B cell (primary cell): Measurements from ENCODE around the gene TM9SF4. TPM values are rescaled to one million over a fixed set of nuclear protein-coding genes. Genes with fewer than 3 reads are reported as not detected.
A peak's percentile ranks its signal among the peaks of the same experiment; 100 is the strongest.

Source experiments
- ATAC-seq: fragments of 200-7000 bp; cut with Tn5 transposase; one replicate; pipeline ENCODE4 v1.10.0; 2021; ENCODE audit warnings: low read depth, mild to moderate bottlenecking, moderate number of reproducible peaks, moderate library complexity
- CTCF ChIA-PET: fragments of 350-600 bp; sonication (Branson Sonifier 250); formaldehyde crosslinking; loops from one replicate; lab custom pipeline; 2021; ENCODE audit warnings: antibody characterized with exemption, inconsistent platforms; lab: Charles Lee
- POLR2A ChIA-PET: fragments of 350-600 bp; sonication (Branson Sonifier 250); formaldehyde crosslinking; loops from one replicate; lab custom pipeline; 2021; ENCODE audit warnings: antibody characterized with exemption; lab: Charles Lee
- DNase-seq: peaks from one replicate; pipeline ENCODE4 v3.0.0; 2013
- H2AFZ ChIP-seq: 2 replicates; pipeline ENCODE4 v1.6.1; 2012; ENCODE audit warnings: mild to moderate bottlenecking, low read depth, low read length; ENCODE audit not compliant: insufficient read depth, poor library complexity, severe bottlenecking
- H3K27ac ChIP-seq, 2 donors: 1 replicate in 1 of 2; 2 replicates in 1 of 2; pipeline ENCODE4 v1.5.1; 2012 to 2013; ENCODE audit warnings: low read length in 2 of 2, mild to moderate bottlenecking in 2 of 2, moderate library complexity in 1 of 2
- H3K27me3 ChIP-seq, 4 experiments: fragments of 200-600 bp in 1 of 4; sonication (generic) in 1 of 4; replicated peaks in 1 of 4; 1 replicate in 2 of 4; 2 replicates in 2 of 4; pipeline versions ENCODE4 v1.6.1 to v1.7.0; 2013 to 2016; ENCODE audit warnings: low read length in 3 of 4, mild to moderate bottlenecking in 2 of 4, mixed read lengths in 1 of 4, moderate library complexity in 1 of 4; ENCODE audit not compliant: insufficient read depth in 4 of 4, control insufficient read depth in 3 of 4; ENCODE audit errors: control extremely low read depth in 1 of 4
- H3K36me3 ChIP-seq, 2 experiments: replicated peaks in 1 of 2; 1 replicate in 1 of 2; 2 replicates in 1 of 2; pipeline versions ENCODE4 v1.6.1 to v1.7.1; 2013; ENCODE audit warnings: low read length in 1 of 2; ENCODE audit not compliant: insufficient read depth in 2 of 2, control insufficient read depth in 1 of 2; ENCODE audit errors: control extremely low read depth in 1 of 2, extremely low read depth in 1 of 2
- H3K4me1 ChIP-seq, 2 donors: fragments of 200-600 bp in 1 of 2; sonication (generic) in 1 of 2; 1 replicate in 1 of 2; 2 replicates in 1 of 2; pipeline versions ENCODE4 v1.5.1 to v1.6.1; 2013 to 2017; ENCODE audit warnings: low read length in 2 of 2; ENCODE audit not compliant: control insufficient read depth in 2 of 2, insufficient read depth in 2 of 2
- H3K4me2 ChIP-seq: replicated peaks from 2 replicates; pipeline ENCODE3; 2012; ENCODE audit warnings: mild to moderate bottlenecking, low read depth, low read length; ENCODE audit not compliant: poor library complexity, severe bottlenecking
- H3K4me3 ChIP-seq, 5 experiments: fragments of 200-600 bp in 1 of 5; sonication (generic) in 1 of 5; 1 replicate in 3 of 5; 2 replicates in 2 of 5; pipeline versions ENCODE4 v1.5.1 to v1.7.0; 2011 to 2016; ENCODE audit warnings: low read length in 4 of 5, mild to moderate bottlenecking in 4 of 5, low read depth in 2 of 5, control low read depth in 1 of 5, moderate library complexity in 1 of 5; ENCODE audit not compliant: insufficient read depth in 1 of 5; ENCODE audit errors: control extremely low read depth in 1 of 5, extremely low read depth in 1 of 5
- H3K79me2 ChIP-seq: fragments of 200-600 bp; sonication (generic); one replicate; pipeline ENCODE4 v1.6.0; 2016; ENCODE audit warnings: low read length; ENCODE audit not compliant: control insufficient read depth, insufficient read depth
- H3K9ac ChIP-seq: fragments of 200-600 bp; sonication (generic); 2 replicates; pipeline ENCODE4 v1.6.1; 2017; ENCODE audit warnings: mild to moderate bottlenecking, low read length, moderate library complexity
- H3K9me3 ChIP-seq, 3 donors: one replicate each; pipeline versions ENCODE4 v1.6.1 to v1.7.1; 2013; ENCODE audit warnings: low read length in 2 of 3; ENCODE audit not compliant: control insufficient read depth in 2 of 3, insufficient read depth in 1 of 3; ENCODE audit errors: control extremely low read depth in 1 of 3
- H4K20me1 ChIP-seq: 2 replicates; pipeline ENCODE4 v1.6.0; 2012; ENCODE audit warnings: mild to moderate bottlenecking, low read length; ENCODE audit not compliant: insufficient read depth, control insufficient read depth, poor library complexity, severe bottlenecking
- H3K27ac Mint-ChIP-seq: one replicate; pipeline ENCODE4 v1.8.0; 2021; ENCODE audit warnings: mixed read lengths
- H3K27me3 Mint-ChIP-seq: one replicate; pipeline ENCODE4 v1.8.0; 2021; ENCODE audit warnings: mixed read lengths
- H3K4me1 Mint-ChIP-seq: one replicate; pipeline ENCODE4 v1.8.0; 2021; ENCODE audit warnings: mixed read lengths
- H3K4me3 Mint-ChIP-seq: one replicate; pipeline ENCODE4 v1.8.0; 2021; ENCODE audit warnings: mixed read lengths
- H3K9me3 Mint-ChIP-seq: one replicate; pipeline ENCODE4 v1.8.0; 2022; ENCODE audit warnings: mixed read lengths; ENCODE audit not compliant: insufficient read depth
- EZH2 ChIP-seq: IDR thresholded peaks from 2 replicates; pipeline ENCODE4 v1.6.1; 2012; ENCODE audit warnings: borderline replicate concordance, low read depth, mild to moderate bottlenecking, moderate library complexity, low read length; ENCODE audit not compliant: insufficient read depth, poor library complexity, severe bottlenecking
- WGBS: methylation state at CpG from one replicate; pipeline ENCODE4 v1.1.5; 2013; ENCODE audit warnings: missing lambda C conversion rate; ENCODE audit not compliant: insufficient coverage; 5-methylcytosine and 5-hydroxymethylcytosine counted together
- intact Hi-C: fragments of 100-400 bp; cut with micrococcal nuclease; formaldehyde crosslinking; loops from one replicate; pipeline ENCODE4 v1.10.0; 2022
- polyA plus RNA-seq: library from polyadenylated mRNA; depleted of rRNA; stranded (reverse); fragments of >200 nt; gene quantifications from 2 replicates; pipeline ENCODE4 v1.2.3, GENCODE V29; 2012
- total RNA-seq, 2 donors: library from RNA; stranded (reverse); fragments of 120-200 nt in 1 of 2; gene quantifications; 1 replicate in 1 of 2; 2 replicates in 1 of 2; pipeline versions ENCODE4 v1.2.3 to v1.2.4, GENCODE V29; 2013 to 2022
- TF ChIP-seq, protein P1 (sequence below): fragments of 200-600 bp; IDR thresholded peaks from one replicate; pipeline ENCODE4 v1.8.0; 2022; ENCODE audit warnings: antibody characterized with exemption, mild to moderate bottlenecking

TM9SF4 gene
- total and polyA plus RNA-seq, 2 donors (not counting 1 experiment from before 2014, with no cell fraction given) = 23.5 to 53.8 TPM

DNA sequence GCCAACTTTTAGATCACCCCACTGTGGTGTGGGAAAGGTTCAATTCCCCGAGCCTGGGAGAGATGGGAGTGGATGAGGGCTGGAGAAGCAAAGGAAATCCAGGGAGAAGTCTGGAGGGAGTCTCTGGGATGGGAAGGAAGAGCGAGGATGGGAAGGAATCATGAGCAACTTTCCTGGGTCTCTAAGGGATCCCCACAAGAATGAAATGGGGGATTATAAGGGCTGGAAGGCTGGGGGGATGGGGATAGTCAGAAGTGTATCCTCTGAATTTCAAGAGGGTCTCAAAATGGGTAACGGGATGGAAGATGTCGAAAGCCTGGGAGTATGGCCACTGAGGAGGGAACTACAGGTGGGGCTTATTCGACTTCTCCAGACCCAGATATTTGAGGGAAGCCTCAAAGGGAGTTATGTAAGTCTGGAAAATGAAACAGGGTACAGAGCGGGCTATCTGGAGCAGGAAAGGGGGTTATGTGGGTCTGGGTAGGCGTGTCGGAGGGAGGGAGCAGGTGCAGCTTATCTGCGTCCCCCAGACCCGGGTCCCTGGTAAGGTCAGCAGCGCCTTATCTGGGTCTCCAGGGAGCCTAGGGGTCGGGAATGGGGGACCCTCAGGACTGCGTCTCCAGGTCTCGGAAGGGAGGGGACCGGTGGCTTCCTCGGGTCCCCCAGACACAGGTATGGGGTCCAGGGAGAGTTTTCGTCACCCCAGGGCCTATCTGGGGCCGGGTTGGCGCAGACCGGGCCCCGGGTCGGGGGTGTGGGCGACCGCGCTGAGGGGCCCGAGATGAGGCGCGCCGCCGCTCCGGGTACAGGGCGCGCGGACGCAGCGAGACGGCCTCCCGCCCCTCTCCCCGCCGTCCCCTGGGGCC lies 97.5 kb downstream of the TM9SF4 start:
- peak overlapping the region; percentile 92 for H3K9ac ChIP-seq
- Mint-ChIP-seq H3K4me3 (peak overlapping the region; percentile 96), H3K27me3 (no peaks in the 10 kb centered on the region), H3K4me1 (peaks cover 70% of the 10 kb centered on the region), H3K27ac (peak overlapping the region; percentile 93), H3K9me3 (no peaks in the 10 kb centered on the region)
- POLR2A ChIA-PET = no interaction called here
- H3K4me3 ChIP-seq = peak overlapping the region; percentile 73 to 99 (median 98)
- TF ChIP-seq, protein P1, sequence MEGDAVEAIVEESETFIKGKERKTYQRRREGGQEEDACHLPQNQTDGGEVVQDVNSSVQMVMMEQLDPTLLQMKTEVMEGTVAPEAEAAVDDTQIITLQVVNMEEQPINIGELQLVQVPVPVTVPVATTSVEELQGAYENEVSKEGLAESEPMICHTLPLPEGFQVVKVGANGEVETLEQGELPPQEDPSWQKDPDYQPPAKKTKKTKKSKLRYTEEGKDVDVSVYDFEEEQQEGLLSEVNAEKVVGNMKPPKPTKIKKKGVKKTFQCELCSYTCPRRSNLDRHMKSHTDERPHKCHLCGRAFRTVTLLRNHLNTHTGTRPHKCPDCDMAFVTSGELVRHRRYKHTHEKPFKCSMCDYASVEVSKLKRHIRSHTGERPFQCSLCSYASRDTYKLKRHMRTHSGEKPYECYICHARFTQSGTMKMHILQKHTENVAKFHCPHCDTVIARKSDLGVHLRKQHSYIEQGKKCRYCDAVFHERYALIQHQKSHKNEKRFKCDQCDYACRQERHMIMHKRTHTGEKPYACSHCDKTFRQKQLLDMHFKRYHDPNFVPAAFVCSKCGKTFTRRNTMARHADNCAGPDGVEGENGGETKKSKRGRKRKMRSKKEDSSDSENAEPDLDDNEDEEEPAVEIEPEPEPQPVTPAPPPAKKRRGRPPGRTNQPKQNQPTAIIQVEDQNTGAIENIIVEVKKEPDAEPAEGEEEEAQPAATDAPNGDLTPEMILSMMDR = no peak
- TF ChIP-seq EZH2 = no peak
- peak overlapping the region; percentile 92 for H3K4me2 ChIP-seq
- ATAC-seq = no peak
- WGBS = 4% methylated on average over 40 of the region's 40 CpGs
- H2AFZ ChIP-seq = peak overlapping the region; percentile 97
- H3K27me3 ChIP-seq = no peaks in the 10 kb centered on the region
- intact Hi-C loops = loop anchor here (2.0 to 10.0 kb wide), 2 partner anchors 72 to 162 kb away; no protein-coding TSS in a partner anchor
- H3K9me3 ChIP-seq = no peaks in the 10 kb centered on the region
- peaks cover 0 to 17% of the 10 kb centered on the region in 2 experiments for H3K36me3 ChIP-seq
- peak overlapping the region; percentile 48 to 86 for H3K27ac ChIP-seq
- peaks cover 52% of the 10 kb centered on the region for H4K20me1 ChIP-seq
- no peak for DNase-seq
- CTCF ChIA-PET = no interaction called here
- peaks cover 73% of the 10 kb centered on the region for H3K79me2 ChIP-seq
- peaks cover 35 to 39% of the 10 kb centered on the region in 2 donors for H3K4me1 ChIP-seq
